Jurkat, Clone E6-1 (cell line): ENCODE measurements around the gene ADORA1.

Experiments
- DNase-seq: peaks from one replicate; pipeline ENCODE4 v3.0.0-alpha.2; 2011; ENCODE audit warnings: low read depth, low spot score
- H3K4me3 ChIP-seq: 2 replicates; pipeline ENCODE4 v1.5.1; 2011; ENCODE audit warnings: mild to moderate bottlenecking, low read length, control low read depth, moderate library complexity

Gene ADORA1

GRCh38 chr1:203196371-203196770 is 68.8 kb downstream of the ADORA1 start:
- H3K4me3 ChIP-seq: no peak overlapping the region
- no peak for DNase-seq

GRCh38 chr1:203197625-203198024 is 70.1 kb downstream of the ADORA1 start:
- DNase-seq: no peak
- no peak overlapping the region for H3K4me3 ChIP-seq

DNA sequence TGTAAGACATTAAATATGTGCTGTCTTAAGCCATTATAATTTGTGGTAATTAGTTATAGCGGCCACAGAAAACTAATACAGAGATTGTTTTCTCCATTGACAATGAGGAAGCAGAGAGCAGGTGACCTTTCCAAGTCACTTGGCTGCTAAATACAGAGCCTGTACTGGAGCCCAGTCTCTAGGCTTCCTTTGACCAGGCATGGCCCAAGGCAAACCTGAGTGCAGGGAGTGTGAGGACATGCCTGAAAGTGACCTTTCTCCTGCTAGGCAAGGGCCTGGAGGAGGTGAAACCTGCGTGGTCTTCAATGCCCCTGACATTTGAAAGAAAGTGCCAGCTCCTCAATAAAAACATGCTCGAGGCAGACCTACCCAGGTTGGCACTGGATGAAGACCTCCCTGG is 71.5 kb downstream of the ADORA1 start:
- H3K4me3 ChIP-seq: no peak overlapping the region
- DNase-seq: no peak

- DNase-seq: no peak
- H3K4me3 ChIP-seq: no peak overlapping the region
Measured at GRCh38 chr1:203199481-203199815, 71.9 kb downstream of the ADORA1 start.

GRCh38 chr1:203199816-203200571 is 72.5 kb downstream of the ADORA1 start:
- no peak overlapping the region for H3K4me3 ChIP-seq
- DNase-seq: no peak

GRCh38 chr1:203200916-203201315 is 73.4 kb downstream of the ADORA1 start:
- no peak overlapping the region for H3K4me3 ChIP-seq
- DNase-seq: no peak

GRCh38 chr1:203201516-203202205 is 74.1 kb downstream of the ADORA1 start:
- no peak for DNase-seq
- H3K4me3 ChIP-seq: no peak overlapping the region

- H3K4me3 ChIP-seq: no peak overlapping the region
- DNase-seq: no peak
Measured at GRCh38 chr1:203202431-203203245, 75.1 kb downstream of the ADORA1 start.

- DNase-seq: no peak
- no peak overlapping the region for H3K4me3 ChIP-seq
Measured at GRCh38 chr1:203204756-203205155, 77.2 kb downstream of the ADORA1 start.

DNA sequence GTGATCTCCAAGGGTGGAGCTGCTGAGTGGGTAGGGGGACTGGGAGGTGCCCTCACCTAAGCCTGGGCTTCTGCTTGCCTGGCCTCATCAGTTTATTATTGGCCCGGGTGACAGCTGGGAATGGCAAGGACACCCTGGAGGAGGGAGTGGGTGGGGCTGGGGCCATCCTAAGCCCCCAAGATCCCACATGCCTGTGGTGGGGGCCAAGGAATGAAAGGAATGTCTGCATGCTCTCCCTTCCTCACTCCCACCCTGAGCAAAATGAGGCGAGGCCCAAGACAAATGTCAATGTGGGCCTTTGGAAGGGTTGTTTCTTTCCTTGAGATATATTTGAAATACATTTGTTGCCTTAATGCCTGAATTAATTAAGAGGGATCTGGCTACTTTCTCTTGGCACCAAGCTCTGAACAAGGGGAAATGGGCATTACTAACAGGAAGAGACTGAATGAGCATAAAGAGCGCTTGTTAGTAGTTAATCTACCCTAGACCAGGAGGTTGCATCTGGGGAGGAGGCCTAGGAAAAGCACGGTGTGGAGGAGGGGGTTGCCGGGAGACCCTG is 78.7 kb downstream of the ADORA1 start:
- H3K4me3 ChIP-seq: no peak overlapping the region
- DNase-seq: no peak

- no peak for DNase-seq
Measured at GRCh38 chr1:203207751-203208150, 80.2 kb downstream of the ADORA1 start.

GRCh38 chr1:203208181-203208580 is 80.7 kb downstream of the ADORA1 start:
- no peak for DNase-seq
- no peak overlapping the region for H3K4me3 ChIP-seq

More at GRCh38 chr1:203207751-203208150, 80.2 kb downstream of the ADORA1 start:
- H3K4me3 ChIP-seq: no peak overlapping the region

DNA sequence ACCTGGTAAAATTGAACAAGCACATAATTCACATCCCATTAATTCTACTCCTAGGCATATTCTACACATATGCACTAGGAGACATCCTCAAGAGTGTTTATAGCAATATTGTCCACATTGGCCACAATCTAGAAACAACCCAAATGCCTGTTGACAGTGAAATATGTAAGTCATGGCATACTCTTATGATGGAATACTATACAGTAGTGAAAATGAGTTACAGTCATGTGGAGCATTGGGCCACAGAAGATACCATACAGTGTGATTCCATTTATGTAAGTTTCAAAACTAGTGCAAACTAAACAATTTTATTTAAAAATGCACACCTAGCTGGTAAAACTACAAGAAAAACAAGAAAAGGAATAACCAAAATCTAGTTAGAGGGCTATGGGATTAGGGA is 82.8 kb downstream of the ADORA1 start:
- DNase-seq: no peak
- H3K4me3 ChIP-seq: no peak overlapping the region

DNA sequence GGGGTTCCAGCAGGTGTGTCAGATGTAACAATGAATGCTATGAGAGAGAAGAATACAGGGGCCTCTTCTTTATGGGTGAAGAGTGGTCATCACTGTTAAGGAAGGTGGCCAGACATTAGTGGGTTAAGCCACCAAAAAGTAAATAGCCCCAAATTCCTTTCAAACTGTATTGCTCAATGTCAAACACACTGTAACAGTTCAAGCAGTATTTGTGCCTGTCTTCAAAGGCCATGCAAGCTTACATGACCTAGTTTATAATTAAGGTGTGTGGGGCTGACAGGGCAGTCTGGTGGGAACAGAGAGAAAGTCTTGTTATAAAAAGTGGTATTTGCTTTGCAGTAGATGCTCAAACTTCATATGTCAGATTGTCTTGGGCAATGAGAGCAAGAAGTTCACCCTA is 83.5 kb downstream of the ADORA1 start:
- H3K4me3 ChIP-seq: no peak overlapping the region
- no peak for DNase-seq

GRCh38 chr1:203211812-203212211 is 84.3 kb downstream of the ADORA1 start:
- no peak for DNase-seq

GRCh38 chr1:203213126-203213525 is 85.6 kb downstream of the ADORA1 start:
- no peak overlapping the region for H3K4me3 ChIP-seq
- no peak for DNase-seq

More at GRCh38 chr1:203211812-203212211, 84.3 kb downstream of the ADORA1 start:
- H3K4me3 ChIP-seq: no peak overlapping the region

GRCh38 chr1:203214871-203215270 is 87.3 kb downstream of the ADORA1 start:
- no peak overlapping the region for H3K4me3 ChIP-seq
- DNase-seq: no peak

GRCh38 chr1:203215573-203215972 is 88.0 kb downstream of the ADORA1 start:
- DNase-seq: peak; percentile 82
- no peak overlapping the region for H3K4me3 ChIP-seq

- no peak overlapping the region for H3K4me3 ChIP-seq
- peak; percentile 81 for DNase-seq
Measured at GRCh38 chr1:203216274-203217138, 89.0 kb downstream of the ADORA1 start.
